Endodermal cell (in vitro differentiated cells): Measurements from ENCODE around the gene GNAO1. TPM values are rescaled to one million over a fixed set of nuclear protein-coding genes. Genes with fewer than 3 reads are reported as not detected.

ENCODE experiments used
- DNase-seq: peaks from one replicate; pipeline ENCODE4 v3.0.0-alpha.2; 2017
- H3K27ac ChIP-seq: 2 replicates; pipeline ENCODE4 v1.5.1; 2013; ENCODE audit warnings: mild to moderate bottlenecking, low read depth, low read length, moderate library complexity
- H3K27me3 ChIP-seq: 2 replicates; pipeline ENCODE4 v1.6.1; 2013; ENCODE audit warnings: mild to moderate bottlenecking, low read length, moderate library complexity; ENCODE audit not compliant: insufficient read depth, control insufficient read depth, poor library complexity, severe bottlenecking
- H3K36me3 ChIP-seq: 2 replicates; pipeline ENCODE4 v1.7.0; 2013; ENCODE audit warnings: mild to moderate bottlenecking, low read length, moderate library complexity; ENCODE audit not compliant: control insufficient read depth, insufficient read depth
- H3K4me1 ChIP-seq: one replicate; pipeline ENCODE4 v1.7.0; 2013; ENCODE audit warnings: low read length; ENCODE audit not compliant: control insufficient read depth, insufficient read depth
- H3K4me3 ChIP-seq: 2 replicates; pipeline ENCODE4 v1.5.1; 2013; ENCODE audit warnings: mild to moderate bottlenecking, low read length, moderate library complexity
- H3K9ac ChIP-seq: 2 replicates; pipeline ENCODE4 v1.6.1; 2013; ENCODE audit warnings: mild to moderate bottlenecking, low read length, moderate library complexity; ENCODE audit not compliant: poor library complexity, severe bottlenecking; ENCODE audit errors: extremely low read depth
- H3K9me3 ChIP-seq: 2 replicates; pipeline ENCODE4 v1.6.1; 2013; ENCODE audit warnings: mild to moderate bottlenecking, low read length, moderate library complexity; ENCODE audit not compliant: control insufficient read depth
- H3K27ac Mint-ChIP-seq: 2 replicates; pipeline ENCODE4 v1.8.0; 2020; ENCODE audit warnings: mixed read lengths
- H3K27me3 Mint-ChIP-seq: 2 replicates; pipeline ENCODE4 v1.8.0; 2021; ENCODE audit warnings: mild to moderate bottlenecking, mixed read lengths; ENCODE audit not compliant: insufficient read depth
- H3K36me3 Mint-ChIP-seq: 2 replicates; pipeline ENCODE4 v1.8.0; 2020; ENCODE audit warnings: low read depth, mixed read lengths
- H3K4me1 Mint-ChIP-seq: 2 replicates; pipeline ENCODE4 v1.8.0; 2020; ENCODE audit warnings: mixed read lengths
- H3K4me3 Mint-ChIP-seq: 2 replicates; pipeline ENCODE4 v1.8.0; 2020; ENCODE audit warnings: mild to moderate bottlenecking, moderate library complexity, mixed read lengths
- H3K9me3 Mint-ChIP-seq: 2 replicates; pipeline ENCODE4 v1.8.0; 2020; ENCODE audit warnings: mild to moderate bottlenecking, mixed read lengths
- CTCF ChIP-seq: fragments of 200-600 bp; sonication (generic); conservative IDR thresholded peaks from 2 replicates; pipeline ENCODE4 v1.5.0; 2021; ENCODE audit warnings: antibody characterized with exemption, mild to moderate bottlenecking
- WGBS, 2 experiments: methylation state at CpG; one replicate each; pipeline versions ENCODE4 v1.1.5 to v1.1.7; 2013; ENCODE audit warnings: missing lambda C conversion rate in 2 of 2, mixed read lengths in 1 of 2; ENCODE audit not compliant: insufficient coverage in 1 of 2, insufficient read length in 1 of 2; 5-methylcytosine and 5-hydroxymethylcytosine counted together
- total RNA-seq, 2 donors: library from RNA; stranded (reverse); fragmentation: NEBNext Ultra II Directional in 1 of 2; extraction: Animal tissue kit (Norgen Biotek cat#: 25700) in 1 of 2; gene quantifications; 2 replicates in 1 of 2; 3 replicates in 1 of 2; pipeline ENCODE4 v1.2.1, GENCODE V29; 2021

GNAO1 gene
- total RNA-seq, 2 donors from 2014 or later: 2.7 to 7.1 TPM

- no peak overlapping the region for H3K27ac Mint-ChIP-seq
- WGBS, 2 experiments: 84 to 92% methylated on average over 5 to 6 of the region's 6 CpGs
- Histone ChIP-seq H3K4me3 (no peak overlapping the region), H3K27me3 (no peaks in the 10 kb centered on the region), H3K9ac (no peak overlapping the region), H3K27ac (no peak overlapping the region), H3K4me1 (no peaks in the 10 kb centered on the region), H3K9me3 (no peaks in the 10 kb centered on the region), H3K36me3 (no peaks in the 10 kb centered on the region)
- no peaks in the 10 kb centered on the region for H3K27me3 Mint-ChIP-seq
- H3K4me1 Mint-ChIP-seq: peaks cover 4% of the 10 kb centered on the region
- no peaks in the 10 kb centered on the region for H3K9me3 Mint-ChIP-seq
- H3K4me3 Mint-ChIP-seq: no peak overlapping the region
- DNase-seq: no peak
- TF ChIP-seq CTCF: no peak
- no peaks in the 10 kb centered on the region for H3K36me3 Mint-ChIP-seq
These were observed 20.9 kb downstream of the GNAO1 start for GRCh38 chr16:56212144-56212543.

GRCh38 chr16:56221995-56222394, 30.7 kb downstream of the GNAO1 start:
- no peaks in the 10 kb centered on the region for H3K36me3 Mint-ChIP-seq

GRCh38 chr16:56222474-56222997, 31.2 kb downstream of the GNAO1 start:
- no peak overlapping the region for H3K27ac ChIP-seq
- no peaks in the 10 kb centered on the region for H3K27me3 Mint-ChIP-seq
- H3K27ac Mint-ChIP-seq: no peak overlapping the region
- no peaks in the 10 kb centered on the region for H3K4me1 ChIP-seq
- no peaks in the 10 kb centered on the region for H3K27me3 ChIP-seq
- no peaks in the 10 kb centered on the region for H3K36me3 Mint-ChIP-seq
- H3K9me3 ChIP-seq: no peaks in the 10 kb centered on the region
- H3K4me3 ChIP-seq: no peak overlapping the region
- no peak for TF ChIP-seq CTCF
- no peaks in the 10 kb centered on the region for H3K36me3 ChIP-seq
- H3K4me3 Mint-ChIP-seq: no peak overlapping the region
- no peak overlapping the region for H3K9ac ChIP-seq
- no peak for DNase-seq
- no peaks in the 10 kb centered on the region for H3K9me3 Mint-ChIP-seq
- H3K4me1 Mint-ChIP-seq: no peaks in the 10 kb centered on the region
- 79 to 80% methylated on average over 8 to 10 of the region's 10 CpGs for WGBS, 2 experiments

More at GRCh38 chr16:56221995-56222394, 30.7 kb downstream of the GNAO1 start:
- TF ChIP-seq CTCF: no peak
- Mint-ChIP-seq H3K4me1 (no peaks in the 10 kb centered on the region), H3K27me3 (no peaks in the 10 kb centered on the region), H3K27ac (no peak overlapping the region), H3K9me3 (no peaks in the 10 kb centered on the region), H3K4me3 (no peak overlapping the region)
- H3K9ac ChIP-seq: no peak overlapping the region
- no peak overlapping the region for H3K4me3 ChIP-seq
- 85 to 86% methylated on average over 2 of the region's 2 CpGs for WGBS, 2 experiments
- H3K9me3 ChIP-seq: no peaks in the 10 kb centered on the region
- H3K27me3 ChIP-seq: no peaks in the 10 kb centered on the region
- no peaks in the 10 kb centered on the region for H3K4me1 ChIP-seq
- no peak overlapping the region for H3K27ac ChIP-seq
- DNase-seq: no peak
- H3K36me3 ChIP-seq: no peaks in the 10 kb centered on the region
